Measurements from ENCODE around the gene AP3S2. TPM values are rescaled to one million over a fixed set of nuclear protein-coding genes. Genes with fewer than 3 reads are reported as not detected.

The AP3S2 gene
- total RNA-seq, 1 donor from 2014 or later = 60.5 TPM

GRCh38 chr15:89848970-89849292 lies 44.9 kb downstream of the AP3S2 start:
- TF ChIP-seq CTCF (IDR thresholded peaks at IDR 0.05; ENCODE audit: partially characterized antibody, unreplicated experiment) = no peak
- no peak overlapping the region for H3K4me3 Mint-ChIP-seq (ENCODE audit: unreplicated experiment)
- no peaks in the 10 kb centered on the region for H3K4me1 Mint-ChIP-seq (ENCODE audit: low read depth, unreplicated experiment)
- H3K27ac Mint-ChIP-seq (ENCODE audit: unreplicated experiment) = no peak overlapping the region
- no peak for DNase-seq
- H3K36me3 Mint-ChIP-seq (ENCODE audit: unreplicated experiment) = peaks cover 16% of the 10 kb centered on the region
- H3K27me3 Mint-ChIP-seq (ENCODE audit: unreplicated experiment) = peaks cover 5% of the 10 kb centered on the region
- peaks cover 7% of the 10 kb centered on the region for H3K9me3 Mint-ChIP-seq (ENCODE audit: unreplicated experiment)

- H3K9me3 Mint-ChIP-seq (ENCODE audit: unreplicated experiment) = no peaks in the 10 kb centered on the region
- H3K36me3 Mint-ChIP-seq (ENCODE audit: unreplicated experiment) = peaks cover 2% of the 10 kb centered on the region
- DNase-seq = no peak
- TF ChIP-seq CTCF (IDR thresholded peaks at IDR 0.05; ENCODE audit: partially characterized antibody, unreplicated experiment) = no peak
- no peak overlapping the region for H3K4me3 Mint-ChIP-seq (ENCODE audit: unreplicated experiment)
- no peaks in the 10 kb centered on the region for H3K4me1 Mint-ChIP-seq (ENCODE audit: low read depth, unreplicated experiment)
- H3K27ac Mint-ChIP-seq (ENCODE audit: unreplicated experiment) = no peak overlapping the region
- peaks cover 2% of the 10 kb centered on the region for H3K27me3 Mint-ChIP-seq (ENCODE audit: unreplicated experiment)
Observed at GRCh38 chr15:89847101-89847500, 46.7 kb downstream of the AP3S2 start.

- no peak for TF ChIP-seq CTCF (IDR thresholded peaks at IDR 0.05; ENCODE audit: partially characterized antibody, unreplicated experiment)
- no peak for DNase-seq
- Mint-ChIP-seq H3K4me3 (ENCODE audit: unreplicated experiment) (no peak overlapping the region), H3K4me1 (ENCODE audit: low read depth, unreplicated experiment) (no peaks in the 10 kb centered on the region), H3K27me3 (ENCODE audit: unreplicated experiment) (peaks cover 2% of the 10 kb centered on the region), H3K36me3 (ENCODE audit: unreplicated experiment) (no peaks in the 10 kb centered on the region), H3K27ac (ENCODE audit: unreplicated experiment) (no peak overlapping the region), H3K9me3 (ENCODE audit: unreplicated experiment) (no peaks in the 10 kb centered on the region)
Observed at GRCh38 chr15:89845305-89845893, 48.4 kb downstream of the AP3S2 start.

GRCh38 chr15:89841962-89842361 lies 51.8 kb downstream of the AP3S2 start:
- no peak for TF ChIP-seq CTCF (IDR thresholded peaks at IDR 0.05; ENCODE audit: partially characterized antibody, unreplicated experiment)
- Mint-ChIP-seq H3K4me1 (ENCODE audit: low read depth, unreplicated experiment) (no peaks in the 10 kb centered on the region), H3K36me3 (ENCODE audit: unreplicated experiment) (no peaks in the 10 kb centered on the region), H3K27ac (ENCODE audit: unreplicated experiment) (no peak overlapping the region), H3K4me3 (ENCODE audit: unreplicated experiment) (no peak overlapping the region), H3K9me3 (ENCODE audit: unreplicated experiment) (no peaks in the 10 kb centered on the region), H3K27me3 (ENCODE audit: unreplicated experiment) (no peaks in the 10 kb centered on the region)
- DNase-seq = no peak

GRCh38 chr15:89841306-89841705 lies 52.5 kb downstream of the AP3S2 start:
- no peak for TF ChIP-seq CTCF (IDR thresholded peaks at IDR 0.05; ENCODE audit: partially characterized antibody, unreplicated experiment)
- Mint-ChIP-seq H3K4me3 (ENCODE audit: unreplicated experiment) (no peak overlapping the region), H3K36me3 (ENCODE audit: unreplicated experiment) (no peaks in the 10 kb centered on the region), H3K9me3 (ENCODE audit: unreplicated experiment) (no peaks in the 10 kb centered on the region), H3K27ac (ENCODE audit: unreplicated experiment) (no peak overlapping the region), H3K27me3 (ENCODE audit: unreplicated experiment) (no peaks in the 10 kb centered on the region), H3K4me1 (ENCODE audit: low read depth, unreplicated experiment) (no peaks in the 10 kb centered on the region)
- DNase-seq = no peak

Data from glutamatergic neuron (in vitro differentiated cells).